HG02981 (cell line): ENCODE data around the gene TWNK.
A peak's percentile ranks its signal among the peaks of the same experiment; 100 is the strongest.
"Not testable (repeated sequence)": the region's sequence is repeated elsewhere in the genome, so short reads cannot be mapped to it uniquely, and the experiment has no call there.

Source experiments
- ATAC-seq: cut with Tn5 transposase; IDR thresholded peaks from one replicate; pipeline ENCODE4 v1.9.1; 2021; ENCODE audit warnings: mild to moderate bottlenecking, moderate library complexity; ENCODE audit not compliant: unreplicated experiment

Gene TWNK

GRCh38 chr10:101029520-101030295 lies 42.4 kb downstream of the TWNK start:
- no peak for ATAC-seq

GRCh38 chr10:101030496-101031127 lies 43.3 kb downstream of the TWNK start:
- no peak for ATAC-seq

GRCh38 chr10:101031128-101031795 lies 43.9 kb downstream of the TWNK start, which contains the start of the genes PDZD7 and SFXN3:
TSS of gene PDZD7 (minus strand) at chr10:101031129. CDS start at chr10:101030219, 910 bp downstream.
TSS of gene SFXN3 (plus strand) at chr10:101031234. CDS start at chr10:101034695, 3,461 bp downstream.
- ATAC-seq: peak; percentile 83

- ATAC-seq: no peak
Measured at GRCh38 chr10:101031796-101032636, 44.7 kb downstream of the TWNK start.

GRCh38 chr10:101032637-101033224 lies 45.4 kb downstream of the TWNK start:
- ATAC-seq: no peak

- ATAC-seq: no peak
Measured at GRCh38 chr10:101033276-101033675, 45.9 kb downstream of the TWNK start.

GRCh38 chr10:101034404-101034803 lies 47.1 kb downstream of the TWNK start:
- ATAC-seq: not testable (repeated sequence)

GRCh38 chr10:101035314-101035713 lies 48.0 kb downstream of the TWNK start:
- no peak for ATAC-seq

- ATAC-seq: no peak
Measured at GRCh38 chr10:101035916-101036702, 48.8 kb downstream of the TWNK start.

GRCh38 chr10:101036726-101037125 lies 49.4 kb downstream of the TWNK start:
- no peak for ATAC-seq

- no peak for ATAC-seq
Measured at GRCh38 chr10:101038484-101038883, 51.1 kb downstream of the TWNK start.

GRCh38 chr10:101040061-101040460 lies 52.7 kb downstream of the TWNK start:
- no peak for ATAC-seq

- ATAC-seq: no peak
Measured at GRCh38 chr10:101040851-101041250, 53.5 kb downstream of the TWNK start.

GRCh38 chr10:101041252-101041761 lies 54.0 kb downstream of the TWNK start:
- ATAC-seq: peak; percentile 48

- no peak for ATAC-seq
Measured at GRCh38 chr10:101042118-101042517, 54.8 kb downstream of the TWNK start.

GRCh38 chr10:101042667-101043362 lies 55.5 kb downstream of the TWNK start:
- peak; percentile 93 for ATAC-seq

- no peak for ATAC-seq
Measured at GRCh38 chr10:101043363-101043707, 56.0 kb downstream of the TWNK start.
